Ureter (tissue), 1 donor: ENCODE measurements around the gene EML4. TPM values are rescaled to one million over a fixed set of nuclear protein-coding genes. Genes with fewer than 3 reads are reported as not detected.

Experiments
- DNase-seq: peaks from one replicate; pipeline ENCODE4 v3.0.0-alpha.2; 2020; ENCODE audit warnings: low spot score
- total RNA-seq: library from RNA; stranded (reverse); gene quantifications from one replicate; pipeline ENCODE4 v1.2.4, GENCODE V29; 2023
- donor health status: DM: yes; HTN: yes; CAD: no.

EML4 gene
- total RNA-seq, 1 donor from 2014 or later, result 99.1 TPM

GRCh38 chr2:42223067-42223854 is 54.1 kb downstream of the EML4 start:
- no peak for DNase-seq

GRCh38 chr2:42223855-42224268 is 54.7 kb downstream of the EML4 start:
- DNase-seq, result no peak

- no peak for DNase-seq
Observed at GRCh38 chr2:42224422-42225067, 55.4 kb downstream of the EML4 start.

GRCh38 chr2:42225573-42225972 is 56.4 kb downstream of the EML4 start:
- DNase-seq, result no peak

GRCh38 chr2:42227491-42227890 is 58.3 kb downstream of the EML4 start:
- no peak for DNase-seq

- no peak for DNase-seq
Observed at GRCh38 chr2:42228101-42228500, 58.9 kb downstream of the EML4 start.

- no peak for DNase-seq
Observed at GRCh38 chr2:42229949-42230348, 60.8 kb downstream of the EML4 start.

GRCh38 chr2:42230891-42231290 is 61.7 kb downstream of the EML4 start:
- DNase-seq, result no peak

- no peak for DNase-seq
Observed at GRCh38 chr2:42232024-42232423, 62.9 kb downstream of the EML4 start.

- DNase-seq, result no peak
Observed at GRCh38 chr2:42233976-42234441, 64.9 kb downstream of the EML4 start.

GRCh38 chr2:42236911-42237310 is 67.8 kb downstream of the EML4 start:
- DNase-seq, result no peak

- no peak for DNase-seq
Observed at GRCh38 chr2:42238644-42239288, 69.6 kb downstream of the EML4 start.

- no peak for DNase-seq
Observed at GRCh38 chr2:42239289-42239661, 70.1 kb downstream of the EML4 start.

- DNase-seq, result no peak
Observed at GRCh38 chr2:42239811-42240210, 70.7 kb downstream of the EML4 start.

- DNase-seq, result no peak
Observed at GRCh38 chr2:42241517-42241916, 72.4 kb downstream of the EML4 start.

GRCh38 chr2:42243297-42243696 is 74.1 kb downstream of the EML4 start:
- DNase-seq, result no peak

GRCh38 chr2:42244520-42244919 is 75.4 kb downstream of the EML4 start:
- DNase-seq, result no peak

- DNase-seq, result no peak
Observed at GRCh38 chr2:42245396-42245795, 76.2 kb downstream of the EML4 start.

GRCh38 chr2:42246562-42246961 is 77.4 kb downstream of the EML4 start:
- DNase-seq, result no peak

- no peak for DNase-seq
Observed at GRCh38 chr2:42248846-42249245, 79.7 kb downstream of the EML4 start.

GRCh38 chr2:42249284-42249683 is 80.1 kb downstream of the EML4 start:
- no peak for DNase-seq

- no peak for DNase-seq
Observed at GRCh38 chr2:42249887-42250286, 80.7 kb downstream of the EML4 start.

GRCh38 chr2:42250925-42251324 is 81.8 kb downstream of the EML4 start:
- DNase-seq, result no peak
